Thyroid gland (tissue), 4 donors: Measurements from ENCODE around the gene CAMK1D. TPM values are rescaled to one million over a fixed set of nuclear protein-coding genes. Genes with fewer than 3 reads are reported as not detected.

ENCODE experiments used
- DNase-seq, 2 donors: peaks; one replicate each; pipeline ENCODE4 v3.0.0-alpha.2; 2019
- H3K27ac ChIP-seq, 3 donors: fragments of 200-600 bp; sonication (generic); 1 replicate in 2 of 3; 2 replicates in 1 of 3; pipeline ENCODE4 v1.5.1; 2016 to 2019; ENCODE audit warnings: mild to moderate bottlenecking in 1 of 3, moderate library complexity in 1 of 3
- H3K27me3 ChIP-seq: fragments of 200-600 bp; sonication (generic); one replicate; pipeline ENCODE4 v1.5.1; 2019
- H3K36me3 ChIP-seq, 2 donors: fragments of 200-600 bp; sonication (generic); one replicate each; pipeline ENCODE4 v1.5.1; 2016 to 2019
- H3K4me1 ChIP-seq, 2 donors: fragments of 200-600 bp; sonication (generic); one replicate each; pipeline ENCODE4 v1.5.1; 2017 to 2019
- H3K4me3 ChIP-seq, 3 donors: fragments of 200-600 bp; sonication (generic); replicated peaks in 1 of 3; 1 replicate in 2 of 3; 2 replicates in 1 of 3; pipeline ENCODE4 v1.5.1; 2016; ENCODE audit warnings: mild to moderate bottlenecking in 1 of 3
- H3K9me3 ChIP-seq: fragments of 200-600 bp; sonication (generic); one replicate; pipeline ENCODE4 v1.5.1; 2017
- POLR2A ChIP-seq, 2 donors: fragments of 450-650 bp; IDR thresholded peaks; one replicate each; pipeline ENCODE4 v1.6.1; 2017; ENCODE audit warnings: antibody characterized with exemption in 2 of 2, mild to moderate bottlenecking in 2 of 2, moderate library complexity in 1 of 2
- WGBS, 2 donors: methylation state at CpG; one replicate each; pipeline ENCODE4 v1.1.5; 2017; 5-methylcytosine and 5-hydroxymethylcytosine counted together
- intact Hi-C: fragments of 100-400 bp; cut with DNase I; formaldehyde crosslinking; loops from one replicate; pipeline ENCODE4 v1.15.1; 2023
- total RNA-seq, 4 donors: library from RNA; depleted of rRNA; stranded (reverse); fragments of >200 nt; gene quantifications; one replicate each; pipeline ENCODE4 v1.2.3, GENCODE V29; 2016
- TF ChIP-seq, protein P1 (sequence below), 6 experiments: fragments of 200-600 bp in 3 of 6; fragments of 450-650 bp in 3 of 6; sonication (generic) in 3 of 6; IDR thresholded peaks; one replicate each; pipeline ENCODE4 v1.5.1; 2016 to 2019; ENCODE audit warnings: antibody characterized with exemption in 6 of 6, mild to moderate bottlenecking in 2 of 6, inconsistent platforms in 1 of 6, moderate library complexity in 1 of 6

CAMK1D gene
- total RNA-seq, 4 donors from 2014 or later, result 12.2 to 29.6 (median 17.4) TPM

DNA sequence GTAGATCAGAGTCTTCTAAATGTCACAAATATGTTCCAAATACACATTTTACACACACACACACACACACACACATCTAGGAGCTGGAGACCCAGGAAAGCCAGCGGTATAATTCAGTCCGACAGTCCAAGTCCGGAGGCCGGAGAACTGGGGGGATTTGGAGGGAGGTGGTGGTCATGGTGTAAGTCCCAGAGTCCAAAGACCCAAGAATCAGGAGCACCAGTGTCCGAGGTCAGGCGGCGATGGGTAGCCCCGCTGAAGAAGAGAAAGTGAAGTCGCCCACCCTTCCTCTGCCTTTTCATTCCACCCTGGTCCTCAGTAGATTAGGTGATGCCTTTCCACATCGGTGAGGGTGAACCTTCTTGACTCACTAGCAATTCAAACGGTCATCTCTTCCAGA, 154.8 kb downstream of the CAMK1D start:
- Histone ChIP-seq H3K4me1 (peaks cover 29 to 35% of the 10 kb centered on the region in 2 donors), H3K36me3 (no peaks in the 10 kb centered on the region), H3K27me3 (no peaks in the 10 kb centered on the region), H3K4me3 (no peak overlapping the region), H3K27ac (no peak overlapping the region), H3K9me3 (no peaks in the 10 kb centered on the region)
- TF ChIP-seq POLR2A (IDR thresholded peaks at IDR 0.05), result no peak
- TF ChIP-seq, protein P1, sequence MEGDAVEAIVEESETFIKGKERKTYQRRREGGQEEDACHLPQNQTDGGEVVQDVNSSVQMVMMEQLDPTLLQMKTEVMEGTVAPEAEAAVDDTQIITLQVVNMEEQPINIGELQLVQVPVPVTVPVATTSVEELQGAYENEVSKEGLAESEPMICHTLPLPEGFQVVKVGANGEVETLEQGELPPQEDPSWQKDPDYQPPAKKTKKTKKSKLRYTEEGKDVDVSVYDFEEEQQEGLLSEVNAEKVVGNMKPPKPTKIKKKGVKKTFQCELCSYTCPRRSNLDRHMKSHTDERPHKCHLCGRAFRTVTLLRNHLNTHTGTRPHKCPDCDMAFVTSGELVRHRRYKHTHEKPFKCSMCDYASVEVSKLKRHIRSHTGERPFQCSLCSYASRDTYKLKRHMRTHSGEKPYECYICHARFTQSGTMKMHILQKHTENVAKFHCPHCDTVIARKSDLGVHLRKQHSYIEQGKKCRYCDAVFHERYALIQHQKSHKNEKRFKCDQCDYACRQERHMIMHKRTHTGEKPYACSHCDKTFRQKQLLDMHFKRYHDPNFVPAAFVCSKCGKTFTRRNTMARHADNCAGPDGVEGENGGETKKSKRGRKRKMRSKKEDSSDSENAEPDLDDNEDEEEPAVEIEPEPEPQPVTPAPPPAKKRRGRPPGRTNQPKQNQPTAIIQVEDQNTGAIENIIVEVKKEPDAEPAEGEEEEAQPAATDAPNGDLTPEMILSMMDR (IDR thresholded peaks at IDR 0.05), result no peak
- DNase-seq, result no peak
- intact Hi-C loops, result no loop called here
- WGBS, 2 donors, result 91 to 97% methylated on average over 11 of the region's 11 CpGs

DNA sequence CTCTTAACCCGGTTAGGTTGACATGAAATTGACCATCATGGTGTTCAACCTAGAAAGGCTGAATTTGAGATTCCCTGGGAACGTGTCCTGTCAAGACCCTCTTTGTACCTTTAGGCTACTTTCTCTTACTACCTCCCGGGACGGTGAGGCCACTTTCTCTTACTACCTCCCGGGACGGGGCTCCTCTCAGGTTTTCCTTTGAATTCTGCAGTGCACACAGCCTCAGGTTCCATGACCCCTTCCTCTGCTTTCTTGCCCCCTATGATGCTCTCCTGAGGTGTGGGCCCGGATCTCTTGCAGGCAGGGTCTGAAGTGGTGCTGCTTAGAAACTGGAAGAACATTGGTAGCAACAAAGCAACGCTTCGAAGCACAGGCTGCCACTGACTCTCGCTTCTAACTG, 155.3 kb downstream of the CAMK1D start:
- H3K4me3 ChIP-seq, result no peak overlapping the region
- H3K27me3 ChIP-seq, result no peaks in the 10 kb centered on the region
- intact Hi-C loops, result no loop called here
- WGBS, 2 donors, result 84 to 86% methylated on average over 10 of the region's 10 CpGs
- no peak overlapping the region for H3K27ac ChIP-seq
- TF ChIP-seq, protein P1 (IDR thresholded peaks at IDR 0.05), result no peak
- H3K36me3 ChIP-seq, result no peaks in the 10 kb centered on the region
- no peaks in the 10 kb centered on the region for H3K9me3 ChIP-seq
- peaks cover 25 to 31% of the 10 kb centered on the region in 2 donors for H3K4me1 ChIP-seq
- no peak for DNase-seq

DNA sequence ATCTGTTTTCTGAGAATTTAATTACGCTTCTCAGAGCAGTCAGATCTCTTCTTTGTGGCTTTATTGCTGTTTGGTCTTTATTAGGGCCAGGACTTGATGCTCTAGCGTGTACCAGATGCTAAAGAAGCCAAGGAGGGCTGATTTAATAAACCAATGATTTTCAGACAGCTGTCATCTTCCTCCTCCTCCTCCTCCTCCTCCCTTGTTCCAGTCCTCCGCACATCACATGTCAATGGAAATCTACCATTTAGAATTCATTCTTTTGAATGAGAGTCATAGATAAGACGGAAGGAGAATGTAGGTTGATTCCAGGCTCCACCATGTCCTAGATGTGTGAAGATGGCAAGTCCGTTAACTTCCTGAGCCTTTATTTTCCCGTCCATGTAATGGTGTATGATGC, 156.3 kb downstream of the CAMK1D start:
- Histone ChIP-seq H3K27ac (no peak overlapping the region), H3K9me3 (no peaks in the 10 kb centered on the region), H3K4me1 (peaks cover 15 to 20% of the 10 kb centered on the region in 2 donors), H3K27me3 (no peaks in the 10 kb centered on the region), H3K36me3 (no peaks in the 10 kb centered on the region), H3K4me3 (no peak overlapping the region)
- intact Hi-C loops, result no loop called here
- WGBS, 2 donors, result 93 to 97% methylated on average over 6 of the region's 6 CpGs
- TF ChIP-seq, protein P1 (IDR thresholded peaks at IDR 0.05), result no peak
- no peak for TF ChIP-seq POLR2A (IDR thresholded peaks at IDR 0.05)
- DNase-seq, result no peak

DNA sequence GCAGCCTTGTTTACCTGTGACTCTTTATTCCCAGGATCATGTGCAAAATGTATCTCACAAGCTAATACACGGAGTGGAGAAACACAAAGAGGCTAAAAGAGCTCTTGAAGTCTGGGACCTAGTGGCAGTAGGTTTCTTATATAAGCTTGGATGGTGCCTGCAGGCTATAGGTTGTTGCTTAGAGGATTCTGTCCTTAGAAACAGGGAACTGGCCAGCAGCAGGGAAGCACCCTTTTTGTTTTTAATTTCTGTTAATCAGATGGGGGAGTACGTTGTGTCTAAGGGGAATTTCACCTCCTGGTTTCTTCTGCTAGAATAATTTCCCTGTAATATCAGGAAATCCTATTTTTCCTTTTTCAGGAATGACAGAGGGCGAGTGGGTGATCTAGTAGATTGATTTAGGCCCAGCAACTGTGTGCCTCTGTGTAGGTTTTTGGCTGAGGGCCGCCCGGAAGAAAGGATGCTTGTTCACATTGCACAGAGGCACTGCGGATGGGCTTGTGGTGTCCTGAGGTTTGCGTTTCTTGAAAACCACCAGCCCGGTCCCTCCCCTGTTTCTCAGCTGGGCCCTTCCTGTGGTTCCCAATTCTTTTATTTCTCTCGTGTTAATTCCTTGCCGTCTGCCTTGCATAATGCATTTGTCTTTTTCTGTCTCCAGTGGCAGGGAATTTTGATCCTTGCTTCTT, 158.0 kb downstream of the CAMK1D start:
- Histone ChIP-seq H3K36me3 (no peaks in the 10 kb centered on the region), H3K27me3 (no peaks in the 10 kb centered on the region), H3K4me3 (no peak overlapping the region), H3K4me1 (peaks cover 6 to 8% of the 10 kb centered on the region in 2 donors), H3K27ac (no peak overlapping the region), H3K9me3 (no peaks in the 10 kb centered on the region)
- TF ChIP-seq POLR2A (IDR thresholded peaks at IDR 0.05), result no peak
- TF ChIP-seq, protein P1 (IDR thresholded peaks at IDR 0.05), result no peak
- intact Hi-C loops, result no loop called here
- 86 to 93% methylated on average over 10 of the region's 10 CpGs for WGBS, 2 donors
- no peak for DNase-seq

DNA sequence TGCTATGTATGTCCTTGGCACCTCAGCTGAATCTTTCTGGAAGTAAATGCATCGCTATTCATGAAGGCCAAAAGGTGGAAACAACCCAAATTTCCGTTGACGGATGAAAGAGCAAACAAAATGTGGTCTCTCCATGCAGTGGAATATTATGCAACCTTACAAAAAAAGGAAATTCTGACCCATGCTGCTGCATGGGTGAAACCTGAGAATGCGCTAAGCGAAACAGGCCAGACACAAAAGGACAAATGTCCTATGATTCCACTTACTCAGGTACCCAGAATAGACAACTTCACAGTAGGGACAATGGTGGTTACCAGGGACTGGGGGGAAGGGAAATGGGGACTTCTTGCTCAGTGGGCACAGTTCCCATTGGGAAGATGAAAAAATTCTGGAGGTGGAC, 158.8 kb downstream of the CAMK1D start:
- H3K9me3 ChIP-seq, result no peaks in the 10 kb centered on the region
- WGBS, 2 donors, result 93 to 99% methylated on average over 5 of the region's 5 CpGs
- no peak for TF ChIP-seq POLR2A (IDR thresholded peaks at IDR 0.05)
- TF ChIP-seq, protein P1 (IDR thresholded peaks at IDR 0.05), result no peak
- peaks cover 12 to 13% of the 10 kb centered on the region in 2 donors for H3K4me1 ChIP-seq
- H3K36me3 ChIP-seq, result no peaks in the 10 kb centered on the region
- H3K4me3 ChIP-seq, result no peak overlapping the region
- no peak overlapping the region for H3K27ac ChIP-seq
- intact Hi-C loops, result no loop called here
- DNase-seq, result no peak
- H3K27me3 ChIP-seq, result no peaks in the 10 kb centered on the region
